Non-pigmented ciliary epithelial cell (primary cell): ENCODE results near the gene PIEZO2.

Experiments used
- DNase-seq: peaks from one replicate; pipeline ENCODE4 v3.0.0-alpha.2; 2010; ENCODE audit warnings: low read depth

PIEZO2 gene

DNA sequence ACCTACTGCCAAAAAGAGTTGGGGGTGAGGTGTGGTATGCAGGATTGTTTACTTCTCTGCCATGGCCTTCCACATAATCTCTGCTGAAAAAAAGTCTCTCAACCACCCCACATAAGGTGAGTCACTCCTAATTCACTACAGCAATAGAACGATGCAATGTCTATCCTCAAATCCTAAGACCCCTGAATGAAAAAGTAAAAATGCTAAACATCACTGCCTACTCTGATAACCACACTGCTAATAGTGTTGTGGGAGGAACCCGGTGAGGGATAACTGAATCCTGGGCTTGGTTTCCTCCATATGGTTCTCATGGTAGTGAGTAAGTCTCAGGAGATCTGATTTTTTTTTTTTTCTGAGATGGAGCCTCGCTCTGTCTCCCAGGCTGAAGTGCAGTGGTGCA is 252.5 kb downstream of the PIEZO2 start:
- DNase-seq = no peak

DNA sequence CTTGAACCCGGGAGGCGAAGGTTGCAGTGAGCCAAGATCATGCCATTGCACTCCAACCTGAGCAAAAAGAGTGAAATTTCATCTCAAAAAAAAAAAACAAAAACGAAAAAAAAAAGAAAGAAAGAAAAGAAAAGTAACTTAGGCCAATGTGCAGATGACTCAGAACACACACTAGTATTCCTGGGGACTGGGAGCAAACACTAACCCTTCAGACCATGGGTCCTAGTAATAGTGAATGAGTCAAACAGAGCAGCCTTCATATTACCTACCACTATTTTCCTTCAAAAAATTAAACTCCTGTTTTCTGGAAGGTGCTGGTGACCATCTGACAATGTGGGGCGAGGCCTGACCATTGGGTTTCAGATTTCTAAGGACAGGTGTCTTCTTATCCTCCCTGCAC is 253.4 kb downstream of the PIEZO2 start:
- no peak for DNase-seq

DNA sequence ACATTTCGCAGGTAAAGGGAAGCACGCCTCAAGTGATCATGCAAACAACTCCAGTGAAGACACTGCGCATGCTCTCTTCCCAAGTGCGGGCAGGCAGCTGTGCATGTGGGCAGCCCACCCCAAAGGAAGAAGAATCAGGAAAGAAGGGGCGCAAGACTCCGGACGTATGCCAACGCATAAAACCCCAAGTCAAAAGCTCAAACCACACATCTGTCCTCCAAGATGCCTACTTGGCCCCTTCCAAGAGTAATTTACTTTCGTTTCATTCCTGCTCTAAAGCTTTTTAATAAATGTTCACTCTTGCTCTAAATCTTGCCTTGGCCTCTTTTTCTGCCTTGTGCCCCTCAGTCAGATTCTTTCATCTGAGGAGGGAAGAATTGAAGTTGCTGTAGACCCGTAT is 254.9 kb downstream of the PIEZO2 start:
- DNase-seq = no peak

DNA sequence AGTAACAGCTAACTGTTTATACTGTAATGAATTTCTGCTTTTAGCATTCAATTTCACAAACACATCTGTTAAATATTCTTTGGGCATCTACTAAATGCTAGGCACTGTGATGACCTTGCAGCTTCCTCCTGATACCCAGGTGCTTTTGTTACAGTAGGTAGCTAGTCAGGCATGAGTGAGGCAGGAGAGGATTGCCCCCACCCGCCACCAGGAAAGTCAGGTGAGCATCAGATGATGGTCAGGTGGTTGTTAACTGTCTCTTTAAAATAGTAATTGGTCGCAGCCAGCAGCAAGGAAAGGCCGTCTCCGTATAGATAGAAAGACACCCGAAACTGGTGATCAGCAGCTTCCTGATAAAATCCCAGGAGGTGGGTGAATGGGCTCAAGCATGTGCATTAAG is 255.6 kb downstream of the PIEZO2 start:
- no peak for DNase-seq

DNA sequence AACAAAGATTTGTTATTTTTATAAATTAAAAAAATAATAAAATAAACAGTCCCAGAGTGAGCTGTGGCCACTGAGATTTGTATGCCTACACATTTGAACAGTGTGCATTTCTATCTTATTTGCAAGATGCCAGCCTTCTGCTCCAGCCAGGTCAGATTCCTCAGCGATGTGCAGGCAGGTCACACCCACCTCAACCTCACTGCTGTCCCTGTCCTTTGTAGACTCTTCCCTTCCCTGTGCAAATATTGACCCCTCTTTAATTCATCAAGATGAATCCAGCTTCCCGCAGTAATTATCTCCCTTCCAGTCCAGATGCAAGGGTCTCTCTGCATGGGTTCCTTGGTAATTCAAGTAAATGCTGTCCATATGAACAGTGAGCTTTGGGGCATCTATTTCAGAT is 256.2 kb downstream of the PIEZO2 start:
- no peak for DNase-seq

DNA sequence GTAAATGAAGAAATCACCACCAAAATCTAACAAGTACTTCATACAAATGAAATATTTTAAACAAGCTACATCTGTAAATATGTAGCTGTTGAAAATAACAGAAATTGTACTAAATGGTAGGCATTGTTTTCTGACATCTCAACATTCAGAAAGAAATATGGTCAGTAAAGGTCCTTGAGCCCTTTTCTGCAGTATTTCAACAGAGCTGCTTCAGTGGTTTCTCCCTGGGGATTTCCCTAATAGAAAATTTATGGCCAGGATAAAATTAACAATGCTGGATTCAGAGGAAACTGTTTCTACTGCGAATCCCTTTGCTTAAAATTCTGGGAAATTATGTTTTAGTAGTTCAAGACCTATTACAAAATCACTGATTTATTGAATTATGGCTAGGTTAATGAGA is 256.6 kb downstream of the PIEZO2 start:
- DNase-seq = no peak

DNA sequence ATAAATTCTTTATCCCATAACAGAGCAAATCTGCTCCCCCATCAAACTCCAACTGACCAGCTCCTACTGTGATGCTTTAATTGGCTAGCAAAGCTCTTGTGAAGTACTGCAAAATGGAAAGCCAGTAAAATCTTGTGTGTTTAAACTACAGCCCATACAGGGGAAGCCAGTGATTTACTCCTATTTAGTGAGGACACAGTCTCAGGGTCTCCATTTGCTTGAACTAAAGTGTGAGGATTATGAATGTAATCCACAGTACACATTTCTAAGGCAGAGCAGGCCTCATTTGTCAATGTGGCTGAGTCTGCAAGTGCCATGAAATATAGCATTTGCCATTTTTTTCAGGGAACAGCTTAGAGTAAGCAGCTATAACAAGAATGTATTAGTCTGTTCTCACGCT is 259.3 kb downstream of the PIEZO2 start:
- DNase-seq = no peak

DNA sequence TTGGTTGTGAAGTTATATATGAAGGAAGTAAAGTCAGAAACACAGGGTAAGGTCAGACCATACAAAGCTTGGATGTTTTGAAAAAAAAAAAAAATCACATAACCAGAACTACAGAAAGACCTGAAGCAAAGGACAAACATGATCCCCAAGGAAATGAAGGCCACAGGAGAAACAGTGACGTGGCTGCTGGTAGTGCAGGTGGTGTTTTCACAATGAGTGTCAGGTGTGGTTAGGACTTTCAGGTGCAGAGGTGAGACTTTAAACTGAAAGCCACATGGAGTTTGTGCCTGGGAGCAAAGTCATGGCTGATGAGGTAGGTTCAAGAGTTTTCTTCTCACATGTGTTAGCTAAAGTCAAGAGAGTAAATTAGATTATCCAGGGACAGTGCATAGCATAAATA is 270.7 kb downstream of the PIEZO2 start:
- DNase-seq = no peak

DNA sequence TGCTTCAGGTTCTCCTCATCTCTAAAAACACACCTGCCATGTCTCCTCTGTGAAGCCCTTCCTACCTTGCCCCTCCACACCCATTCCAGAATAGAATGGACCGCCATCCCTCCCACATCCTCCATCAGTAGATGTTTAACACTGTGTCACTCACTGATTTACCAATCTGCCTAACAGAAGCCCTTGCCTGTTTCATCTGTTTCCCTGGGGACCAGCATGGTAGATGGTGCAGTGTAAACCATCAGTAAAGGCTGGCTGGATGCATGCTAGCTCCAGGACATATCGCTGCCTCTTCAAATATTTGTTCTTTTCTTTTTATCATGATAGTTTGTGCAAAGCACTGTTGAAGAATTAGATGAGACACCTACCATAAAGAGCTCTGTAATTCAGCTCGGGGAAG is 271.4 kb downstream of the PIEZO2 start:
- DNase-seq = no peak

DNA sequence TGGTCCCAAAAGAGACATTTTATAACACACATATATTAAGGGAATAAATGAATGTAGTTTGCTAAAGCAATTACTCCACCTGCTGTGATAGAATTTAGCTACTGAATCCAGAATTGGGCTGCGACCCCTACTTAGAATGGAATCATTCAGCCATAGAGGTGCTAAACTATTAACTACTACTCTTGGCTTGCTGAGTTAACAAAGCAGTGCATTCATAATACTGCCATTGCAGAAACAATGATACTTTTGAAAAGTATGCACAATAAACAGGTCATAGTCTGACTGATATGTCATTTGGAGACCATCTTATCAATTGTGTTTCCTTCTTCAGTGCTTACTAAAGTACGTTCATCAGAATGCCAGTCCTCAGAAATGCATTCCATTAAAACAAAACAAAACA is 273.6 kb downstream of the PIEZO2 start:
- no peak for DNase-seq

DNA sequence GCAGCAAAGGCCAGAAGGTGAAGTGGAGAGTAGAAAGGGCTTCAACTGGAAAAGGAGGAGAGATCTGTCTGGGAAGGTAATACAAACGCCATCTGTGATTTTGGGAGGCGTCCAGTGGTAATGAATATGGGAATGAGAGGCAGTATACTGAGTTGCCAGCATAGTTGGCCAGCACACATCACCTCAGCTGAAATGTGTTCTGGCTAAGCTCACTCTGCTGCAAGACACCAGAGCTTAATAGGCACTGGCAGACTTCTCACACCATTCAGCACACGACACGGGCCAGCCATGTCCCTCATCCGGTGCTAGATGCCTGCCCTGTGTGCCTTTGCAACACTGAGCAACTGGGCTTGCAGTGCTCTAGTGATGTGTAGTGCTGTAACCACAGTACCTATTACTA is 277.1 kb downstream of the PIEZO2 start:
- DNase-seq = no peak

DNA sequence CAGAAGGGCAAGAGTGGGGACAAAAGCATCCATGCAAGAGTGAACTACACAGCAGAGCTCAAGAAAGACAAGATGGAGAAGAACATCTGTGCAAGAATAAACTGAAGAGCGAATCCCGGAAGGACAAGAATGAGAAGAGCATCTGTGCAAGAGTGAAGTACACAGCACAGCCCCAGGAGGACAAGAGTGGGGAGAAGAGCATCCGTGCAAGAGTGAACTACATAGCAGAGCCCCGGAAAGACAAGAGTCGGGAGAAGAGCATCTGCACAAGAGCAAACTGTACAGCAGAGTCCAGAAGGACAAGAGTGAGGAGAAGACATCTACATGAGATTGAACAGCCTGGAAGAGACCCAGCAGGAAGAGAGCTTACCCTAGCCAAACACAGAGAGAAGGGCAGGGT is 284.6 kb downstream of the PIEZO2 start:
- DNase-seq = no peak

DNA sequence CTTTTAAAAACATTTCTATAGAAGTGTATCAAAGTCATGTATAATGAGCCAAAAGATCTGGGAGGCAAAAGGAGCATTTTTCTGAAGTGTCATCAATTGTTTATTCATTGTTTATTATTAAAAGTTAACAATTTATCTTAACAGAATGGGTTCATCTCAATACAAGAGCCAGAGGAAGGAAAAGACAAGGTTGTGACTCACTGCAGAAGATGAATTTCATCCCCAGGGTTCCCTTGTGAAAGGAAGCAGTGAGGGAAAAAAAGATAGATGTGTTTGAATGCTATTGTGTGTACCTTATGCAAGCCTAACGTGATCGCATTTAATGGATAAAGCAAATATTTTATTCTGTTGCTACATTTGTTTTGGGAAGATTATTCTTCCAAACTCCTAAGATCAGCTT is 286.3 kb downstream of the PIEZO2 start:
- no peak for DNase-seq

DNA sequence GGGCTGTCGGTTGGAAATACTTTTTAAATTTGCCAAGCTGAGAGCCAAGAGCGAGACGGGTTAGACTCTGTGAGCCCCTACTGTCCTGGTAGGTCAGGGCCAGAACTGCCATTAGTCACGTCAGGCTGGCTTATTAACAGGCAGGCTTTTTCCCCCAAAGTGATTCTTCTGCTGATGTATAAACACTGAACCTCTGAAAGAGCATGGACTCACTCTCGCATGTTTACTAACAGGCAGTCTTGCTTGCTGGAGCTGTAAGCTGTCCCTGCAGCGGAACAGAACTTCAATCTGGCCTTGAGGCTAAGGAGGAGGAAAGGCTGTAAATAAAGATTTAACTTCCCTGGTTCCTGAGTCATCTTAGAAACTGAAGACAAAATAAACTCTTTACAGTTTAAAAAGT is 288.4 kb downstream of the PIEZO2 start:
- DNase-seq = no peak

DNA sequence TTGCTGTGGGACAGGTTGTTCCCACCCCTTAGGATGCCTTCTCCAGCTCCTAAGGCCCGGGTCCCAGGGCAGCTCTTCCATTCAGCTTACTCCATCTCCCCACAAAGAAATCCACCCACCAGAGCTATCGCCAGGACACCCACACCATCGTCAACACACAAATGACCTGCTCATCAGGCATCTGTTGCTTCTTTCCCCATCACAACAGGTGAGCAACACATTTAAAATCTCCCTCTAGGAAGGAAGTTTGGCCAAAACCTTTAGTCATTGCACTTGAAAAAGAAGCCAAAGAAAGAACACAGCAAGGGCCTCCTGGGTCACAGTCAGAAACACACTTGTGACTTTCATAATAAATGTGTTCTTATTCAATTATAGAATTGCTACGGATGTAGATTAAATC is 289.0 kb downstream of the PIEZO2 start:
- DNase-seq = no peak

DNA sequence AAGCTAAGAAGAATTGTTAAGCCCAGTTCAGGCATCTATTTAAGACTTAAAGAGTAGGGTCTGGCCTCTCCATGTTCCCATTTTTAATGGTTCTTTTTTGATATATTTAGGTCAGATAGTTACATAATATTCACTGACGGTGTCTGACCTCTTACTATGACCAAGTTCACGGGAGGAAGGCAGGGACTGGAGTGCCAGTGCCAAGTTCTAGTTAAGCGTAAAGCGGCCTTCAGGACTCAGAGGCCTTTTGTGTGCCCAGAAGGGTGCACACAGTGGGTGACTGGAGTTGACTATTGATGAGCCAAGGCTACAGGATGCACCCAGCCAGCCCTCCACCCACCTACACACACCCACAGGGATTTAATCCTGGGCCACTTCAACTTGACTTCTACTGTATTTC is 290.9 kb downstream of the PIEZO2 start:
- DNase-seq = no peak

DNA sequence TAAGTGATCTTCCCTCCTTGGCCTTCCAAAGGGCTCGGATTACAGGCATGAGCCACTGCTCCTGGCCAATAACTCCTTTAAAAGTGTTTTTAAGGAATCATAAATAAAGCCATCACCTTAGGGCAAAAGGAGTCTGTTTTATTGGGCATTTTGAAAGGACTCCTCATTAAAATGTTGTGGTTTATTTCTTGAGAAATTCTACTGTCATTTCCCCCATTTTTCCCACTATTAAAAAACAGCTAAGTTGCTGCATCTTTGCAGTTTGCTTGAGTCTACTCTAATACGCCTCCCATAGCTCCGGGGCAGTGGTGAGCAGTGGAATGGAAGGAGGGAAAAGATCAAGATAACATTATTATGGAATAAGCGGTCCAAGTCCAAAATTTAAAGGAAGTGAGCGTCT is 293.2 kb downstream of the PIEZO2 start:
- no peak for DNase-seq

DNA sequence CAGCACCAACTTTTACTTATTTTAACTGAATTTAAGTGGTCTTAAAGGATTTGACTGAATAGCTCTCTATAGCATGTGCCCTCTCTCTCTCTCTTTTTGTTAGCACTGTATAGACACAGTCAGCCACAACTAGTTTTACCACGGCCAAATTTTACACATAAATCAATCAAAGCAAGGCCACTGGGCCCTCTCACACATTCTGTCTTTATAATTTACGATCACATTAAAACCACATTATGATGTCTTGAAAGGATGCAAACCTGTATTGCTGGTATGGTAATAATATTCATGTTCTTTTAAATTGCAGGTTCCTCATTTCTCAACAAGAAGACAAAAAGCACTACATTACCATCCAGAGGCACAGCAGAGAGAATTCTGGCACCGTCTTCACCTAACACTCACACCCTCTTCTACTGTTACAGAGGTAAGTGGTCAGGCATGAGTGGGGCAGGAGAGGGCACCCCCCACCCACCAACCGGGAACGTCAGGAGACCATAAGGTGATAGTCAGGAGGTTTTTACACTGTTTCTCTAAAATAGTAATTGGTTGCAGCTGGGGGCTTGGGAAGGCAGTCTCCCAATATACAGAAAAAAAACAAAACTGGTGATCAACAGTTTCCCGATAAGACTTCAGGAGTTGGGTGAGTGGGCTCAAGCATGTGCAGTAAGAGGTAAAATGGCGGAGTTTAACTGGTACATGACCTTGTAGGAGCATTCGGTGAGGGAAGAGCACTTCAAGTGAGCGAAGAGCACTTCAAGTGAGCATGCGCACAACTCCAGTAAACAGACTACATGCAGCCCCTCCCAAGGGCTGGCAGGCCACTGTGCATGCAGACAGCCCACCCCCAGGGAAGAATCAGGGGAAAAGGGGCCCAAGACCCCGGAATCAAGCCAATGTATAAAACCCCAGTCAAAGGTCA is 296.7 kb downstream of the PIEZO2 start:
- no peak for DNase-seq

DNA sequence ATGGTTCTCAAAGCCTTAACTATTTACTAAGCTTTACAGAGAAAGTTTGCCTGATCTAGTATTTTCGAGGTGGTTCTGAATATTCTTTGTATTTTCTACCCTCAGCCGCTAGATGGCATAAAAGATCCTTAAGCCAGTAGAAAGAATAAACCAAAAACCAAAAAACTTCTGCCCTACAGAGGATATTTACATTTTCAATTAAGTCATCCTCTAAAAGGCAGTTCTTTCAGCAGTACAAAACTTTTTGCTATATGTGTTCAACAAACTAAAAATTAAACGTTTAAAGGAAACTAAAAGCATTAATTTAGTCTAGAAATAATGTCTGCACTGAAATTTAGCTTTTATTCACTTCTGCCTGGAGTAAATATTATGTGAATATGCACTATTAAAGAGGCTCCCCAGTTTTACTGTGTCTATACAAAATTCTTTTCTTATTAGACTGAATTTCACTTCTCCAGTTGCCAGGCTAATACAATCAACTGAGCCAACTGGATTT is 297.5 kb downstream of the PIEZO2 start:
- peak; percentile 19 for DNase-seq

DNA sequence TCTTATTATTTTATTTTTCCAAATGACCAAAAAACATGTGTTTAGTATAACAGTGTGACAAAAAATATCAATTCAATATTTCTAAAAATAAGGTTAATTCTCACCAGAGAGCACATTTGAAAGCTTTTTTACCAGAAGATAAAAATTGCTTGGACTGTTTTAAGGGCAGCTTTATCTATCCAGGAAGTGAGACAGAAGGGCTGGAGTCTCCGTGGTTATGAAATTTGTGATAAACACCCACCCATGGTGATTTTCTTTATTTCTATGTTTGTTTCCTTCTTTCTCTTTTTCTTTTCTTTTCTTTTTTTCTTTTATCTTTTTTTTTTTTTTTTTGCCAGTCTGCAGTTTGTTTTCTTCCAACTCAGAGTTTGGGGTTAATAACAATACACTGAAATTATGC is 298.5 kb downstream of the PIEZO2 start:
- no peak for DNase-seq

DNA sequence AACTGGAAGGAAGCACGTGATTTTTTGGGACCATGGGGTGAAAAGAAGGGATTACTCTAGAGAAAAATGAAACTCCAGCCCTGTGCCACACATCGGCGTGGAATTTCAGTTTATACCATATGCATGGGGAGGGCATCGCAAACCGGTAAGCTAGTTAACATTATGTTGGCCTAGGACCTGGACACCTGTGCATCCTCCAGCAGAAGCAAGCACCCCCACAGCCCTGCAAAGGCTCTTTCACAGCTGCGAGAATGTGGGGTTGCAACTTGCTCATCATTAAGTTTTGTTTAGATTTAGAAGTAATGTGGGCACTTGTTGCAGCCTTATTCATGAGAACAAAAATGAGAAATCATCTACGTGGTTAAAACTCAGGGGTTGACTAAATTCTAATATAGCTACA is 299.2 kb downstream of the PIEZO2 start:
- no peak for DNase-seq

DNA sequence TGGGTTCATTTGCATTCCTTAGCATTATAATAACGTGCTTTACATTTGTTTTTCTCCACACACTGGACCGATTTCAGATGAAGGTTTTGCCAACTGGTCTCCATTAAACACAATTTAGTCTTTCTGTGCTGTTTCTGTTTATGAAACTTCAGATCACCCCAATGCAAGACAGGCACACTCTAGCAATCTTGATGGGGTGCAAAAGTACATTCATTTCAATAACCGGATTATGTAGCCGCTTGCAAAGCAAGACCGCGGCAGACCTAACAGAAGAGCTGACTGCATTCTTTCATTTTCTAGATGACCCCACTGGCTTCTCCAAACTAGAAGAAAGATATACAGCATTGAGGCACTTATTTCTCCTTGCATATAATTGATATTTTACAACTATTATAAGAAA is 301.5 kb downstream of the PIEZO2 start:
- DNase-seq = no peak

DNA sequence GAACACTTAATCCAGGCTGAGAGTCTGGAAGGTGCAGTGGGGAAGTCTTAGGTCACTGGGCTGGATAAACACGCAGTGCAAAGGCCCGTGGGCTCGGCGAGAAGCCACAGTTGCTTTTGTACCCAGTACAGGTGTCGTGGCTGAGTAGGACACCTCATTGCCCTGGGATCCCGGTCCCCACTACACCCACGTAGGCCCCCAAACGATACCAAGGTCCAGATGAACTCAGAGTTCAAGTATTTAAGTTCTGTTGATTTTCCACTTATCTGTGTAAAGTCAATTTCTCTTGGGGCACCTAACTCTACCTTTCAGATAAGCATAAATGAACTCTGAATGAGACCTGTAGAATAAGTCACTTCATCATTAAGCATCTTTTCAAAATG is 302.0 kb downstream of the PIEZO2 start:
- no peak for DNase-seq
